HG03095 (cell line): ENCODE data around the gene CSRP3.

Experiments used
- ATAC-seq: cut with Tn5 transposase; IDR thresholded peaks from one replicate; pipeline ENCODE4 v1.9.1; 2021; ENCODE audit warnings: moderate library complexity; ENCODE audit not compliant: unreplicated experiment

The CSRP3 gene

GRCh38 chr11:19226378-19227195 is 24.8 kb upstream of the CSRP3 start:
- ATAC-seq, result no peak

GRCh38 chr11:19225581-19225980 is 23.8 kb upstream of the CSRP3 start:
- ATAC-seq, result no peak

- no peak for ATAC-seq
Observed at GRCh38 chr11:19225123-19225522, 23.3 kb upstream of the CSRP3 start.

- no peak for ATAC-seq
Observed at GRCh38 chr11:19220903-19221724, 19.3 kb upstream of the CSRP3 start.

GRCh38 chr11:19218786-19219460 is 17.1 kb upstream of the CSRP3 start:
- no peak for ATAC-seq

GRCh38 chr11:19218216-19218615 is 16.4 kb upstream of the CSRP3 start:
- ATAC-seq, result no peak

- ATAC-seq, result no peak
Observed at GRCh38 chr11:19216709-19217374, 15.1 kb upstream of the CSRP3 start.

GRCh38 chr11:19216021-19216420 is 14.2 kb upstream of the CSRP3 start:
- ATAC-seq, result no peak

GRCh38 chr11:19209617-19210370 is 8.0 kb upstream of the CSRP3 start:
- no peak for ATAC-seq

- no peak for ATAC-seq
Observed at GRCh38 chr11:19208959-19209546, 7.3 kb upstream of the CSRP3 start.

- ATAC-seq, result no peak
Observed at GRCh38 chr11:19208181-19208580, 6.4 kb upstream of the CSRP3 start.

- no peak for ATAC-seq
Observed at GRCh38 chr11:19204836-19205235, 3.1 kb upstream of the CSRP3 start.

- ATAC-seq, result no peak
Observed at GRCh38 chr11:19200410-19201201, 1.2 kb downstream of the CSRP3 start.

GRCh38 chr11:19199771-19200170 is 2.0 kb downstream of the CSRP3 start:
- no peak for ATAC-seq

GRCh38 chr11:19199048-19199447 is 2.7 kb downstream of the CSRP3 start:
- ATAC-seq, result no peak

- ATAC-seq, result no peak
Observed at GRCh38 chr11:19196432-19196831, 5.4 kb downstream of the CSRP3 start.

- ATAC-seq, result no peak
Observed at GRCh38 chr11:19194620-19195308, 7.0 kb downstream of the CSRP3 start.

GRCh38 chr11:19193916-19194315 is 7.9 kb downstream of the CSRP3 start:
- no peak for ATAC-seq
